GM21528 (cell line): ENCODE data around the gene MSH4.
"Not testable (repeated sequence)": the region's sequence is repeated elsewhere in the genome, so short reads cannot be mapped to it uniquely, and the experiment has no call there.

Experiments used
- ATAC-seq: cut with Tn5 transposase; IDR thresholded peaks from one replicate; pipeline ENCODE4 v1.9.1; 2021; ENCODE audit warnings: mild to moderate bottlenecking, moderate library complexity; ENCODE audit not compliant: unreplicated experiment, low FRiP score

Gene MSH4

GRCh38 chr1:75794382-75794781 is 2.3 kb upstream of the MSH4 start:
- ATAC-seq = no peak

GRCh38 chr1:75795703-75796193 is 934 bp upstream of the MSH4 start:
- ATAC-seq = no peak

GRCh38 chr1:75797273-75797588 is 549 bp downstream of the MSH4 start:
- no peak for ATAC-seq

DNA sequence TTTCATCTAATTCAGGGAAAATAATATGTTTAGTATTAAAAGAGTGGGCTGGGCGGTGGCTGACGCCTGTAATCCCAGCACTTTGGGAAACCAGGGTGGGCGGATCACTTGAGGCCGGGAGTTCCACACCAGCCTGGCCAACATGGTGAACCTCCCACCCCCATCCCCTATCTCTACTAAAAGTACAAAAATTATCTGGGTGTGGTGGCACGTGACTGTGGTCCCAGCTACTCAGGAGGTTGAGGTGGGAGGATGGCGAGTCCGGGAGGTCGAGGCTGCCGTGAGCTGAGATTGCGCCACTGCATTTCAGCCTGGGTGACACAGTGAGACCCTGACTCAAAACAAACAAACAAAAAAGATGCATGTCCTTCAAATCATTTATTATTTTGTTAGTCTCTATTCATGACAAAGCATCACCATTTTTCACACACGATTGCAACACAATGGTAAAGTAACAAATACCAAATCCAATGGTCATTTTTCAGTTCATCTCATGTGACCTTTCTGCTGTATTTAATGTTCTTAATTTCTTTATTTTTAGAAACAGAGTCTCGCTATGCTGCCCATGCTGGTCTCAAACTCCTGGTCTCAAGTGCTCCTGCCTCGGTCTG is 1.0 kb downstream of the MSH4 start:
- no peak for ATAC-seq

DNA sequence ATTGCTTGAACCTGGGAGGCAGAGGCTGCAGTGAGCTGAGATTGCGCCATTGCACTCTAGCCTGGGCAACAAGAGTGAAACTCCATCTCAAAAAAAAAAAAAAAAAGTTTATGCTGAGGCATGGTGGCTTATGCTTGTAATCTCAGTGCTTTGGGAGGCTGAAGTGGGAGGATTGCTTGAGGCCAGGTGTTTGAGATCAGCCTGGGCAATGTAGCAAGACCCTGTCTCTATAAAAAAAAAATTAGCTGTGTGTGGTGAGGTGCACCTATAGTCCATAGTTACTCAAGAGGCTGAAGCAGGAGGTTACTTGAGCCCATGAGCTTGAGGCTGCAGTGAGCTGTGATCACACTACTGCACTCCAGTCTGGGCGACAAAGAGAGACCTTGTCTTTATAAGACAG is 4.8 kb downstream of the MSH4 start:
- ATAC-seq = not testable (repeated sequence)

GRCh38 chr1:75808921-75809320 is 12.2 kb downstream of the MSH4 start:
- no peak for ATAC-seq

GRCh38 chr1:75810113-75810512 is 13.4 kb downstream of the MSH4 start:
- ATAC-seq = not testable (repeated sequence)

- no peak for ATAC-seq
These were observed 14.7 kb downstream of the MSH4 start for GRCh38 chr1:75811211-75811981.

DNA sequence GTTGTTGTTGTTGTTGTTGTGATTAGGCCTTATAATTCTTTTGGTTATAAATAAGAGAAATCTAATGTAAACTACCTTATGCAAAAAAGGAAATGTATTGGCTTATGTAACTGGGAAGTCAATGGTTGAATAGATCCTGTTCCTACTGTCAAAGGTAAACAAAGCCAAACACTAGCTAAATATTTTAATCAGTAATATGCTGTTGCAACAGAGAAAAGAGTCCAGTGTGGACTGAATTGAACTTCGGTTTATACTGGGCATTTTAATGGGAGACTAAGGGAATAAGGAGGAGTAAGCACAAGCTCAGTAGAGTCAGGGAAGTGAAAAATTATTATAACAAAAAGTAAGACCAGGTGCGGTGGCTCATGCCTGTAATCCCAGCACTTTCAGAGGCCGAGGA is 15.4 kb downstream of the MSH4 start:
- ATAC-seq = no peak

DNA sequence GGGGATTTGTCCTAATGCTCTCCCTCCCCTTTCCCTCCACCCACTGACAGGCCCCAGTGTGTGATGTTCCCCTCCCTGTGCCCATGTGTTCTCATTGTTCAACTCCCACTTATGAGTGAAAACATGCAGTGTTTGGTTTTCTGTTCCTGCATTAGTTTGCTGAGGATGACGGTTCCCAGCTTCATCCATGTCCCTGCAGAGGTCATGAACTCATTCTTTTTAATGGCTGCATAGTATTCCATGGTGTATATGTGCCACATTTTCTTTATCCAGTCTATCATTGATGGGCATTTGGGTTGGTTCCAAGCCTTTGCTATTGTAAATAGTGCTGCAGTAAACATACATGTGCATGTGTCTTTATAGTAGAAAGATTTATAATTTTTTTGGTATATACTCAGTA is 26.9 kb downstream of the MSH4 start:
- ATAC-seq = not testable (repeated sequence)

- ATAC-seq = no peak
These were observed 39.9 kb downstream of the MSH4 start for GRCh38 chr1:75836528-75837100.

DNA sequence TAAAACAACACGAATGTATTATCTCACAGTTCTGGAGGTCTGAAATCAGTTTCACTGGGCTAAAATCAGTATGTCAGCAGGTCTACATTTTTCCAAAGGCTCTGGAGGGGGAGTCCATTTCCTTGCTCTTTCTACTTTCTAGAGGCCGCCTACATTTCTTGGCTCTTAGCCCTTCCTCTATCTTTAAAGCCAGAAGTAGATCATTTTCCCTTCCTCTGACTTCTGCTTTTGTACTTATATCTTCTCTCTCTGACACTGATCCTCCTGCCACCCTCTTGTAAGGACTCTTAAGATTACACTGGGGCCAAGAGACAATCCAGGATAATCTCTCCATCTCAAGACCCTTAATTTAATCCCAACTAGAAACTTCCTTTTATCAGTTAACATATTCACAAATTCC is 41.4 kb downstream of the MSH4 start:
- no peak for ATAC-seq

- ATAC-seq = no peak
These were observed 44.7 kb downstream of the MSH4 start for GRCh38 chr1:75841421-75841820.

DNA sequence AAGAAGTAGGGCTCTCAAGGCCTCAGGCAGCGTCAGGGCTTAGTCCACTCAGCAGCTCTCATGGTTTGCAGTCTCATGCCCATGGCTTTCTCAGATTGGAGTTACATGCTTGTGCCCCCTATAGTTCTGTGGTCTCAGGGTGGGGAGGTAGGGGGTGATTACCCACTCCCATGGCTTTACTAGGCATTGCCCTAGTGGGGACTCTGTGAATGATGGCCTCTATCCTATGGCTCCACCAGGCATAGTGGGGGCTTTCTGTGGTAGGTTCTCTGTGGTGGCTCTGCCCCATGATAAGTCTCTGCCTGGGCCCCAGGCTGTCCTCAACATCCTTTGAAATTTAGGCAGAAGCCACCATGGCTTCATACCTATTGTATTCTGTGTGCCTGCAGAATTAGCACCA is 48.9 kb downstream of the MSH4 start:
- no peak for ATAC-seq

DNA sequence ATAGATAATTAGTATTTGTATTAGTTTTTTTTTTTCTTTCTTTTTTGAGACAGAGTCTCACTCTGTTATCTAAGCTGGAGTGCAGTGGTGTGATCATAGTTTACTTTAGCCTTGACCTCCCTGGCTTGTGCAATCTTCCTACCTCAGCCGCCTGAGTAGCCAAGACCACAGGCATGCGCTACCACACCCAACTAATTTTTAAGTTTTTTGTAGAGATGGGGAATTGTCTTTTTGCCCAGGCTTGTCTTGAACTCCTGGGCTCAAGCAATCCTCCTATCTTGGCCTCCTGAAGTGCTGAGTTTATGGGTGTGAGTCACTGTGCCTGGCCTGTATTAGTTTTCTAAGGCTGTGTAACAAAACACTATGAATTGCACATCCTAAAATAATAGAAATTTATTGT is 58.3 kb downstream of the MSH4 start:
- ATAC-seq = no peak

DNA sequence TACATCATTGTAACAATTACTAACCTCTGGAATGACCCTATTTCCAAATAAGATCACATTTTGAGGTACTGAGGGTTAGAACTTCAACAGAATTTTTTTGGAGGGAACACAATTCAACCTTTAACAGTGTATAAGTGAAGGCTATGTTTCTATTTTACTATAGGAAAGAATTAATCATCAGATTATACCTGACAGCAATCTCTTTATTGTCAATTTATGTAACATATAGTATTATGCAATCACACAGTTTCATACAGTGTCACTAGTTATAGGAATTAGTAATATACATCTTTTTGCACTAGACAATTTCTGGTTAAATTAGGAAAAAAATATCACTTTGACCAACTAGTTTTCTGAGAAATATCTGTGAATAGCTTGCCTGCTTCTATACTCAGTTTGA is 59.1 kb downstream of the MSH4 start:
- ATAC-seq = no peak

- ATAC-seq = no peak
These were observed 65.1 kb downstream of the MSH4 start for GRCh38 chr1:75861831-75862230.

DNA sequence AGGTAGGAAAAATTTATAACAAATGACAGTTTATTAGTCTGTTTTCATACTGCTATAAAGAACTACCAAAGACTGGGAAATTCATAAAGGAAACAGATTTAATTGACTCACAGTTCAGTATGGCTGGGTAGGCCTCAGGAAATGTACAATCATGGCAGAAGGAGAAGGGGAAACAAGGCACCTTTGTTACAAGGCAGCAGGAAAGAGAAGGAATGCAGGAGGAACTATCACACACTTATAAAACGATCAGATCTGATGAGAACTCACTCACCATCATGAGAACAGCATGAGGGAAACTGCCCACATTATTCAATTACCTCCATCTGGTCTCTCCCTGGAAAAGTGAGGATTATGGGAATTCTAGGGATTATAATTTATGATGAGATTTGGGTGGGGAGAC is 74.3 kb downstream of the MSH4 start:
- no peak for ATAC-seq

- ATAC-seq = no peak
These were observed 83.3 kb downstream of the MSH4 start for GRCh38 chr1:75879985-75880384.

GRCh38 chr1:75884437-75884836 is 87.8 kb downstream of the MSH4 start:
- ATAC-seq = no peak

- ATAC-seq = no peak
These were observed 104.7 kb downstream of the MSH4 start for GRCh38 chr1:75901371-75901770.

GRCh38 chr1:75908717-75909152 is 112.1 kb downstream of the MSH4 start:
- peak; percentile 74 for ATAC-seq
